EL (cell line): ENCODE measurements around the gene IRAK1BP1.
"Not testable (repeated sequence)": the region's sequence is repeated elsewhere in the genome, so short reads cannot be mapped to it uniquely, and the experiment has no call there.

Source experiments
- DNase-seq: peaks from one replicate; pipeline ENCODE4 v3.0.0-alpha.2; 2016

Gene IRAK1BP1

DNA sequence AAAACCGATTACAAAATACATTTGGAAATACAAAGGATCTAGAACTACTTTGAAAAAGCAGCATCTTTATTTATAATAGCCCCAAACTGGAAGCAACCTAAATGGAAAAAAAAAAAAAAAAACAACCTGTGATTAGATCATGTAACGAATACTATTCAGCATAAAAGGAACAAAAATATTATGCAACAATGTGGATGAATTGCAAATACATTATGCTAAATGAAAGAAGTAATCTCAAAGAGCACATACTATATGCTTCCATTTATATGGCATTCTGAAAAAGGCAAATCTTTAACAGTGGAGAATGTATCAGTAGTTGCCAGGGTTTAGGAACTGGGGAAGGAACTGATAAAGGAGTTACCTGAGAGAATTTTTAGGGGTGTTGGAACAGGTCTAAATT is 28.9 kb downstream of the IRAK1BP1 start:
- DNase-seq: no peak

DNA sequence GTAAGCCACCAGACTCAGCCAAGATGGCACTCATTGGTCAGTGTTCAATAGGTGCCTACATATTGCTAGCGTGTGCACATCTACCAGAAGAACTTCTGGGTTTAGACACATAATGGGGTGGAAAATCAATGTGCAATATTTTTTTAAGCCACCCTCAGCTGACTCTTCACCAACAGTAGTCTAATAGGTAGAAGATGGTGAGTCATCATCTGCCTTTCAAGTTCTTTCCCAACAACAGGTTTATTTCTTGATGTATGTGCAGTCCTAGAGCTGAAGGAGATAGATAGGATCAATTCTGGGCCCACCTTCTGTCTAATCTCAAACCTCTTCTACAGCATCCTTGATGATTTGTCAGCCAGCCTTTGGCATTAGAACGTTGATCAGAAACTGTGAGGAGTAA is 41.3 kb downstream of the IRAK1BP1 start:
- no peak for DNase-seq

DNA sequence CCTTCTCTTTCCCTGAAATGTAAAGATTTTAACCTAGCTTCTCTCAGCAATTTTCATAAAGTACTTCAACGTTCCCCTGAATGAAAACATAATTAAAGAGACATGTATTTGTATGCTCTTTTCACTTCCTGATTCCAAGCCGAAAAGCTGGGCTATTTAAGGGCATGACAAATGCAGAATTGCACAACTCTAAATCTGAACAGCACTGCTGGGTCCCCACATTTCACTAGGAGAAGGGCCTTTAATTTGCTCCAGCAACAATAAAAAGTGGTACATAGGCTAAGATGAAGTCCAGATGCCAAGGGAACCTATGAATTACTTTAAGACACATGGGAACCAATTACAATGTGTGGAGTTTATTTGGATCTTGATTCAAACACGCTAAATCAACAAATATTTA is 42.0 kb downstream of the IRAK1BP1 start:
- DNase-seq: peak; percentile 52

DNA sequence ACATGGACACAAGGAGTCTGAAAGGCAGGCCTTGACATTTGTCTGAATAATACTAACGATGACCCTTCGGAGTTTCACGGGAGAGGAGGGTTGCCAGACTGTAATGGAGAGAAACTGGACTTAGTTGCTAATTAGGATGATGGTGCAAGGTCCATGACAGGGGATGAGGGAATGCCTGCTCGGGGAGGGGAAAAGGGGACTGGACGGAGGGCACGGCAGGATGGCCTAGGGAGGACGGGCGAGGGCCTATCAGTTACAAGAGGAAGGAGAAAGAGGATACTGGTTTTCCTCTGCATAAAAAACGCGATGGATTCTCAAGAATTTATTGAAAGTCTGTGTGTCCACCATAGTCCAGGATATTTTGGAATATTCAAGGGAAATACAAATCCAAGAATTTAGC is 42.7 kb downstream of the IRAK1BP1 start:
- DNase-seq: no peak

DNA sequence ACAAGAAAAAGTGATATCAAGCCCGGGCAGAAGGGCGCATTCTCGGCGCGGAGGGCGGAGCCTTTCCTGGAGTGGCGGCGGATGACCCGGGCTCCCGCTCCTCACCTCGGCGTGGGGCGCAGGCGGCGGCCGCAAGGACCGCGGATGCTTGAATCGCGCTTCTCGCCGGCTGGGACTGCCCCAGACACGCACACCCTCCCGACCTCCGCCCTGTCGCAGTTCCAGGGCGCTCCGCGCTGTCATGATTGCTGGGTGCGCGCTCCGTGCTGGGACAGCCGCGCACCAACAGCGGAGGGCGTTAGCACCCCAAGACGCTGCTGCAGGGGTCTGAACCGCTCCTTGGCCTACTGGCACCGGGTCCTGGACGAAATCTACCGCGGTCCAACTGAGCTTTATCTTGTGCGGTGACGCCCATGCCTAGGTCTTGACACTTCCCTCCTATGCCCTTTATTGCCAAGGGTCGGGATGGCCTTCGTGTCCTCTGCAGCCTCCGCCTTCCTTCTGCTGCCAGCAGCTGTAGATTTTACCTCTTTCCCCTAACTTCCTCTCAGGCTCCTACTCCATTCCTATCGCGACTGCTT is 43.3 kb downstream of the IRAK1BP1 start:
- DNase-seq: no peak

DNA sequence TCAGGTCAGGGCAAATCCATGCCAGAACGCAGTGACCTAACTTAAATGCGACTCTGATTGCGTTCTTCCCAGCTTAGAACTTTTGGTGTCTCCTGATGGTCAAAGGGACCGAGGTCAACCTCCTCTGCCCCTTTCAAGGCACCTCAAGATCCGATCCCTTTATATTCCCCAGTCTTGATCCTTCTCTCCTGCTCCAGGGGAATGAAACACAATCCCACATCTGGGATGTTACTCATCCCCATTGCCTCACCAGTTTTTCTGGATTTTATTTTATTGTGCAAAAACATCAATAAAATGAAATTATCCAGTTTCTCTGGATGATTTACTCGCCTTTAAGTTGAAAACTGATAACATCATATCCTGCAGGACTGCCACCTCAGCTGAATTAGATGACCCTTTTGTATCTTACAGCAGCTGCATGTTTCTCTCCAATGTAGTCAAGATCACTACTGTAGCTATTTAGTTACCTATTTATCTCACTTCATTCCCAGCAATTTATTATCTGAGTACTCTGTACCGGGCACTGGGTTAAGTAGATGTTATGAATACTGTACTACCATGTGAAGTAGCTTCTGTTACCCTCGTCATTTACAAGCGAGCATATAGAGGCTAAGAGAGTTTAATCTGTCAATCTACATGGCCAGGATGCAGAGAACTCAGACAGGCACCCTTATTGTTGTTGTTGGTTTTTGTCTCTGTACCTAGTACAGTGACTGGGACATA is 44.0 kb downstream of the IRAK1BP1 start:
- DNase-seq: no peak

DNA sequence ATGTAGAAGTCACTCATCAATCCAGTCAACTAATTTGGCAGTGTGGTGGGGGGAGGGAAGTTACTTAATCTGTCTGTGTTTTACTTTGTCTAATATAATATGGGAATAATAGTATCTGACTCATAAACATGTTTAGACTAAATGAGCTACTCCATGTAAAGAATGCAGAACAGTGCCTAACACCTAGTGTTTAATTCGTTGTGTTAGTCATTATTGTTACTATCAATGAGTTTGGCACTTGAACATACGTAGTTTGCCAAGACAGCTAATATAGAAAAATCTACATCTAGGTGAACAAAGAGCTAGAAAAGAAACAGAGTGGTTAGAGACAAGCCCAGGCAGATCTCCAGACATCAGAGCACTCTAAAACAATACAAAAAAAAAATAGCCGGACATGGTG is 49.1 kb downstream of the IRAK1BP1 start:
- DNase-seq: no peak

DNA sequence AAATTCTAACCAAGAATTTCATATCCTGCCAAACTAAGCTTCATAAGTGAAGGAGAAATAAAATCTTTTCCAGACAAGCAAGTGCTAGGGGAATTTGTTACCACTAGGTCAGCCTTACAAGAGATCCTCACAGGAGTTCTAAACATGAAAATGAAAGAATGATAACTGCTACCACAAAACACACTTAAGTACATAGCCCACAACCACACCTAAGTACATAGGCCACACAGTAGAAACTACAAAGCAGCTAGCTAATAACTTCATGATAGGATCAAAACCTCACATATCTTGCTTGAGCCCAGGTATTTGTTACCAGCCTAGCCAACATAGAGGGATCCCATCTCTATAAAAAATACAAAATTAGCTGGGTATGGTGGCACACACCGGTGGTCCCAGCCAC is 50.4 kb downstream of the IRAK1BP1 start:
- DNase-seq: no peak

DNA sequence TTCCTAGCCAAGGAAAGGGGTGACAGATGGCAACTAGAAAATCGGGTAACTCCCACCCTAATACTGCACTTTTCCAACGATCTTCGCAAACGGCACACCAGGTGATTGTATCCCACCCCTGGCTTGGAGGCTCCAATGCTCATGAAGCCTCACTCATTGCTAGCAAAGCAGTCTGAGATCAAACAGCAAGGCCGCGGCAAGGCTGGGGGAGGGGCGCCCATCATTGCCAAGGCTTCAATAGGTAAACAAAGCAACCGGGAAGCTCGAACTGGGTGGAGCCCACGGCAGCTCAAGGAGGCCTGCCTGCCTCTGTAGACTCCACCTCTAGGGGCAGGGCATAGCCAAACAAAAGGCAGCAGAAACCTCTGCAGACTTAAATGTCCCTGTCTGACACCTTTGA is 53.8 kb downstream of the IRAK1BP1 start:
- not testable (repeated sequence) for DNase-seq

DNA sequence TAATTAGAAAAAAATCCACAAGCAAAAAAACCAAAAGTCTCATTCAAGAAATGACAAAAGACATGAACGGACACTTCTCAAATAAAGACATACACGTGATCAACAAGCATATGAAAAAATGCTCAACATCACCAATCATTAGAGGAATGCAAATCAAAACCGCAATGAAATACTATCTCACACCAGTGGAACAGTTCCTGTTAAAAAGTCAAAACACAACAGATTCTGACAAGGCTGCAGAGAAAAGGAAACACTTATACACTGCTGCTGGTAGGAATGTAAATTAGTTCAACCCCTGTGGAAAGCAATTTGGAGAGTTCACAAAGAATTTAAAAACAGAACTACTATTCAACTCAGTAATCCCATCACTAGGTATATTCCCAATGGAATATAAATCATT is 58.0 kb downstream of the IRAK1BP1 start:
- DNase-seq: no peak

DNA sequence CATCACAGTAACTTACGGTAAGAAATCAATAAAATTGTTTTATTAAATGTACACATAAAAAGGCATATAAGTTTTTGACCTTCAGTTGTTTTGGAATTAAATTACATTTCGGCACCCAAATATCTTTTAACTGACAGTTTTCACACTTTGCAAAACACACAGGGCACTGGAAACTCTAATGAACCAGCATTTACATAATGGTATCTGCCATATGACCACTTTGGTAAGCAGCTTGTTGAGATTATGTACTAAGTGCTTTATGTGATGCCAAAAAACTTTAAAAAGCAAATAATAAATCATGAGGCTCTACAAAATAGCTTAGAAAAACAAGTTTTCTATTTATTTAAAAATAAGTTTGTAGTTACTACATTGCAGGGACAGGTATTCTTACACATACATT is 68.2 kb downstream of the IRAK1BP1 start:
- no peak for DNase-seq

DNA sequence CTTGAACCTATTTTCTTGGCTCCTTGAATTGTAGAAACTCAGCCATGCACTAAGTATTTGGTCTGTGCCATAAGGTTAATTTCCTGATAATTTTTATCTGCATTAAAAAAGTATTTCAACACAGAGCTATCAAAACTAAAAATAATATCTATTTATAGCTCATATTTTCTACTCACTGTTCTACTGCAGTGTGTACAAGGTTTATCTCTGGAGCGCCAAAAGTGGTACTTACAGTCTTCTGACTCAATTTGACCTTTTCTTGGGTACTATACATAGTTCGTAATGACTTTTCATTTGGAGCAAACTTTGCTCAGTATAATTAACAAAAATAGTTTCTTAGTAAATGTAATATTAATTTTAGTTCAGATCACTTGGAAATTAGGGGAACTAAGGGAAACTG is 69.2 kb downstream of the IRAK1BP1 start:
- no peak for DNase-seq

DNA sequence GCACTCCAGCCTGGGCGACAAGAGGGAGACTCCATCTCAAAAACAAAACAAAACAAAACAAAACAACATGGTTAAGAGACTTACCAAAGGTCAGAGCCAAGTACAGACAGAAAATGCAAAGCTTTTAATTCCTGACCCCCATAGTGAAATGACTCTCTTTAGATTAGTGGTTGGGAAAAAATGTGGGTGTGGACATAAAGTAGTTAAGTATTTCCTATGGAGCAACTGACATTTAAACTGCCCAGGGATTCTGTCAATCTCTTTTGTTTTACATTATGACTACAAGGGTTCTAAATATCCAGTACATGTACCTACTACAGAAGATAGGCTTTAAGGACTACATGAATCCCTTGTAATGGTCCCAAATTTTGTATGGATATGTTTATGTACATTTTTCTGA is 75.1 kb downstream of the IRAK1BP1 start:
- DNase-seq: peak; percentile 42

DNA sequence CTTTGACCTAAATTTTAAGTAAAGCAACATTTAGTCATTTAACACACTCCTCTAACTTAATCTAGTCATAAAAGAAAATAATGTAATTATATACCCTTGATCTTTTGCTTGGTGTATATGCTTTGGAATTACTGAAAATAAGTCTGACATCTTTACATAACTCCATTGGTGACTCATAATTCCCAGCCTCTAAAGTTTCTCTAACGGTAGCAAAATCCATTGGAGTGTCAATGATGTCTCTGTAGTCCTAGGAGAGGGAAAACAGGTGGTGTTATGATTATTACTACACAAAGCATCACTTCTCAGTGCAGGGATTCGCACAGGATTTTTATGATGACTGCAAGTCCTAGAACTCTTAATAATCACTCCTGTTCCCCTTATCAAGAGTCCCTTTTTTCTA is 80.2 kb downstream of the IRAK1BP1 start:
- peak; percentile 54 for DNase-seq

DNA sequence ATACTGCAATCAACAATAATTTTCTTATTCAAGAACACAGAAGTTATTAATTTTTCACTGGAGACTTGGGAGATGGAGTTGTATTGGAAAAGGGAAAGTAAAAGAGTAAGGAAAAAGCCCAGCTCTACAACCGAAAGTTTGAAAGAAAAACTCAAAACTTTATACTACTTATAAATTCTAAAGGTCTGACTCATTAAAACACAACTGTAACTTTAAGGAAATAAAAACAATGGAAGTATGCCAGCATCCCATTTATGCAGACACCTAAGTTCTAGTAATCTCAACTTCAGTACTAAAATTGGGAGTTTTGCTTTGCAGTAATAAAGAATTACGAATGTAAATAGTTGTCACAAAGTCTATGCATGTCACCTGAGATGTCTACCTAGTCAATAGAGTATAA is 80.6 kb downstream of the IRAK1BP1 start:
- peak; percentile 68 for DNase-seq

DNA sequence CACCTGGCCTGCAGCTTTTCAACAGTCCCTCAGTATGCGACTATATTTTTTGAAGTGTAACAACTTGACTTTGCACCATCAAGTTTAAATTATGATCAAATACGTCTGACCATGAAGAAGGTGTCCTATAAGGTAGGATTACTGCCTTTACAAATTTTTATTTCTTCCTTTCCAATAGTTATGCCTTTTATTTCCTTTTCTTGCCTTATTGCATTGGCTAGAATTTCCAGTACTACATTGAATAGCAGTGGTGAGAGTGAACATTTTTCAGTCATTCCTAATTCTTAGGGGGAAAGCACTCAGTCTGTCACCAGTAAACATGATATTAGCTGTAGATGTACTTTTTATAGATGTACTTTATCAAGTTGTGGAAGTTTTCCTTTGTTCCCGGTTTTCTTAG is 81.4 kb downstream of the IRAK1BP1 start:
- no peak for DNase-seq

DNA sequence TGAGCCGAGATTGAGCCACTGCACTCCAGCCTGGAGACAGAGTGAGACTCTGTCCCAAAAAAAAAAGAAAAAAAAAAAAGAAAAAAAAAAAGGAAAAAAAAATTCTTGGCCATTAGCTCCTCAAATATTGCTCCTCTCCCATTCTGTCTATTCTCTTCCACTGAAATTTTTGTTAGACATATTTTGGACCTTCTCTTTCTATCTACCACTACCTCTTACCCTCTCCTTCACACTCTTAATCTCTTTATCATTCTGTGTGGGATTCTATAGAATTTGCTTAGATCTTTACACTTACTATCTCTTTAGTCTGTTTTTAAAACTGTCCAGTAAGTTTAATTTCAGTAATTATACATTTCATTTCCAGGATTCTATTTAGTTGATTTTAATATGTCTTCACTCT is 85.0 kb downstream of the IRAK1BP1 start:
- no peak for DNase-seq
